Kidney (tissue), 14 donors: ENCODE measurements around the gene BDKRB2. TPM values are rescaled to one million over a fixed set of nuclear protein-coding genes. Genes with fewer than 3 reads are reported as not detected.

ENCODE experiments used
- DNase-seq, 5 donors: peaks; one replicate each; pipeline ENCODE4 v3.0.0-alpha.2; 2013 to 2020
- FAIRE-seq: peaks from 2 replicates; lab custom pipeline; 2012; peaks lifted over from hg19 to GRCh38; lab: Jason Lieb, UNC
- H3K27ac ChIP-seq, 2 donors: one replicate each; pipeline ENCODE4 v1.7.0; 2013; ENCODE audit warnings: low read depth in 2 of 2, low read length in 2 of 2, inconsistent platforms in 1 of 2
- H3K27me3 ChIP-seq: one replicate; pipeline ENCODE4 v1.7.1; 2013; ENCODE audit warnings: low read length, inconsistent platforms; ENCODE audit not compliant: control insufficient read depth, insufficient read depth
- H3K36me3 ChIP-seq, 3 donors: one replicate each; pipeline versions ENCODE4 v1.7.0 to v1.7.1; 2013; ENCODE audit warnings: low read length in 3 of 3, control low read depth in 1 of 3, inconsistent platforms in 1 of 3; ENCODE audit not compliant: insufficient read depth in 3 of 3, control insufficient read depth in 2 of 3
- H3K4me1 ChIP-seq, 3 donors: one replicate each; pipeline versions ENCODE4 v1.7.0 to v1.7.1; 2013; ENCODE audit warnings: low read length in 3 of 3, inconsistent platforms in 1 of 3, low read depth in 1 of 3; ENCODE audit not compliant: control insufficient read depth in 2 of 3, insufficient read depth in 2 of 3
- H3K4me3 ChIP-seq, 3 donors: one replicate each; pipeline versions ENCODE4 v1.7.0 to v1.8.1; 2013; ENCODE audit warnings: low read length in 3 of 3, control low read depth in 1 of 3, inconsistent platforms in 1 of 3
- H3K9ac ChIP-seq, 3 donors: one replicate each; pipeline versions ENCODE4 v1.7.0 to v1.7.1; 2013; ENCODE audit warnings: low read length in 3 of 3, control low read depth in 1 of 3, inconsistent platforms in 1 of 3
- H3K9me3 ChIP-seq, 3 donors: one replicate each; pipeline versions ENCODE4 v1.7.0 to v1.7.1; 2013; ENCODE audit warnings: low read length in 3 of 3, control low read depth in 1 of 3, inconsistent platforms in 1 of 3; ENCODE audit not compliant: control insufficient read depth in 2 of 3, insufficient read depth in 1 of 3
- intact Hi-C: fragments of 100-400 bp; cut with DNase I; formaldehyde crosslinking; loops from one replicate; pipeline ENCODE4 v1.11.1; 2022
- polyA plus RNA-seq: library from polyadenylated mRNA; stranded (reverse); fragments of 350-450 nt; fragmentation: Illumina TruSeq; extraction: RNeasy Lipid Tissue Mini Kit (QIAGEN cat#74804); gene quantifications from one replicate; pipeline ENCODE4 v1.2.3, GENCODE V29; 2014; ENCODE audit warnings: low read depth, low replicate concordance; ENCODE audit not compliant: insufficient read depth
- total RNA-seq: library from RNA; stranded (reverse); fragmentation: NEBNext Ultra II Directional; extraction: Animal tissue kit (Norgen Biotek cat#: 25700); gene quantifications from one replicate; pipeline ENCODE4 v1.2.1, GENCODE V29; 2021
- TF ChIP-seq, protein P1 (sequence below): IDR thresholded peaks from 3 replicates; pipeline ENCODE4 v1.5.1; 2012; ENCODE audit warnings: mild to moderate bottlenecking, moderate library complexity, borderline replicate concordance; ENCODE audit not compliant: insufficient read depth; ENCODE audit errors: extremely low read depth
- donor health status: control.
- donor health status: control.
- donor health status: control.
- donor health status: control.
- donor health status: control.
- donor health status: DM: yes; HTN: yes; CAD: no.
- donor health status: Normal renal cell carcinoma (clear cell type).

The BDKRB2 gene
- total and polyA plus RNA-seq, 2 donors from 2014 or later = 7.4 to 16.1 TPM

- no peak for DNase-seq
- H3K9me3 ChIP-seq = no peaks in the 10 kb centered on the region
- H3K36me3 ChIP-seq = no peaks in the 10 kb centered on the region
- peaks cover 0 to 26% (median 4%) of the 10 kb centered on the region in 3 donors for H3K4me1 ChIP-seq
- H3K27ac ChIP-seq = no peak overlapping the region
- no peaks in the 10 kb centered on the region for H3K27me3 ChIP-seq
- no peak for FAIRE-seq
- H3K4me3 ChIP-seq = no peak overlapping the region
- TF ChIP-seq, protein P1, sequence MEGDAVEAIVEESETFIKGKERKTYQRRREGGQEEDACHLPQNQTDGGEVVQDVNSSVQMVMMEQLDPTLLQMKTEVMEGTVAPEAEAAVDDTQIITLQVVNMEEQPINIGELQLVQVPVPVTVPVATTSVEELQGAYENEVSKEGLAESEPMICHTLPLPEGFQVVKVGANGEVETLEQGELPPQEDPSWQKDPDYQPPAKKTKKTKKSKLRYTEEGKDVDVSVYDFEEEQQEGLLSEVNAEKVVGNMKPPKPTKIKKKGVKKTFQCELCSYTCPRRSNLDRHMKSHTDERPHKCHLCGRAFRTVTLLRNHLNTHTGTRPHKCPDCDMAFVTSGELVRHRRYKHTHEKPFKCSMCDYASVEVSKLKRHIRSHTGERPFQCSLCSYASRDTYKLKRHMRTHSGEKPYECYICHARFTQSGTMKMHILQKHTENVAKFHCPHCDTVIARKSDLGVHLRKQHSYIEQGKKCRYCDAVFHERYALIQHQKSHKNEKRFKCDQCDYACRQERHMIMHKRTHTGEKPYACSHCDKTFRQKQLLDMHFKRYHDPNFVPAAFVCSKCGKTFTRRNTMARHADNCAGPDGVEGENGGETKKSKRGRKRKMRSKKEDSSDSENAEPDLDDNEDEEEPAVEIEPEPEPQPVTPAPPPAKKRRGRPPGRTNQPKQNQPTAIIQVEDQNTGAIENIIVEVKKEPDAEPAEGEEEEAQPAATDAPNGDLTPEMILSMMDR = no peak
- intact Hi-C loops = no loop called here
- no peak overlapping the region for H3K9ac ChIP-seq
Measured at GRCh38 chr14:96191841-96192462, 12.7 kb upstream of the BDKRB2 start.

- no peaks in the 10 kb centered on the region for H3K9me3 ChIP-seq
- no peaks in the 10 kb centered on the region for H3K36me3 ChIP-seq
- peak overlapping the region in 1 of 3 donors; percentile 10 for H3K9ac ChIP-seq
- TF ChIP-seq, protein P1 = no peak
- no peak overlapping the region for H3K4me3 ChIP-seq
- peaks cover 0 to 29% (median 7%) of the 10 kb centered on the region in 3 donors for H3K4me1 ChIP-seq
- DNase-seq = peak in 1 of 5 donors; percentile 73
- intact Hi-C loops = no loop called here
- no peaks in the 10 kb centered on the region for H3K27me3 ChIP-seq
- H3K27ac ChIP-seq = peak overlapping the region; percentile 79 to 92
- FAIRE-seq = no peak
Measured at GRCh38 chr14:96192975-96193805, 11.4 kb upstream of the BDKRB2 start.

DNA sequence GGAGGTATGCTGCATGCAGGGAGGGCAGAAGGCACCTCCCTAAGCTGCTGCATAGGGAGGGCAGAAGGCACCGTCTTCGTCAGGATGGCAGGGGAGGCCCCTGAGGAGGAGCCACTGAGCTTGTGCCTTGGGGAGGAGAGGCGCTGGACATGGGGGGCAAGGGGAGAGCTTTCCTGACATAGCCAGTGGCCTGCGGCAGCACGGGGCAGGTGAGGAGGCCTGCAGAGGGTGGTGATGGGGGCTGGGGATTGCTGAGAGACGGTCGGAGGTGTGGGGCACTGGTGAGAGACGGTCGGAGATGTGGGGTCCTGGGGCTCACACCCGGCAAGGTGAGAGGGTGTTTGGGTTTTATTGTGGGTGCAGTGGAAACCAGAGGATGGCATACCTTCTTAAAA, 10.4 kb upstream of the BDKRB2 start:
- TF ChIP-seq, protein P1 = no peak
- H3K9ac ChIP-seq = no peak overlapping the region
- peak overlapping the region; percentile 79 to 92 for H3K27ac ChIP-seq
- DNase-seq (peak in 1 of 5 donors; percentile 43), FAIRE-seq (no peak)
- no peaks in the 10 kb centered on the region for H3K36me3 ChIP-seq
- no peaks in the 10 kb centered on the region for H3K9me3 ChIP-seq
- H3K27me3 ChIP-seq = no peaks in the 10 kb centered on the region
- peaks cover 0 to 35% (median 11%) of the 10 kb centered on the region in 3 donors for H3K4me1 ChIP-seq
- no peak overlapping the region for H3K4me3 ChIP-seq
- intact Hi-C loops = no loop called here
